Transverse colon (tissue), 4 donors: ENCODE results near the gene TEX12.
"Not testable (repeated sequence)": the region's sequence is repeated elsewhere in the genome, so short reads cannot be mapped to it uniquely, and the experiment has no call there.

Experiments
- EP300 ChIP-seq: sonication (generic); formaldehyde crosslinking; IDR thresholded peaks from one replicate; pipeline ENCODE4 v1.6.1; 2017; ENCODE audit warnings: antibody characterized with exemption, low read depth
- POLR2A ChIP-seq: fragments of 450-650 bp; IDR thresholded peaks from one replicate; pipeline ENCODE4 v1.6.1; 2016; ENCODE audit warnings: antibody characterized with exemption, mild to moderate bottlenecking, moderate library complexity
- POLR2AphosphoS5 ChIP-seq, 3 donors: sonication (generic); formaldehyde crosslinking; IDR thresholded peaks; one replicate each; pipeline ENCODE4 v1.6.1; 2016; ENCODE audit warnings: antibody characterized with exemption in 3 of 3
- TF ChIP-seq, protein P1 (sequence below), 5 experiments: fragments of 200-600 bp in 3 of 5; fragments of 450-650 bp in 2 of 5; sonication (generic) in 3 of 5; IDR thresholded peaks; 1 replicate in 2 of 5; 2 replicates in 3 of 5; pipeline ENCODE4 v1.5.1; 2016 to 2017; ENCODE audit warnings: antibody characterized with exemption in 5 of 5, inconsistent platforms in 3 of 5, mild to moderate bottlenecking in 2 of 5, moderate library complexity in 1 of 5

DNA sequence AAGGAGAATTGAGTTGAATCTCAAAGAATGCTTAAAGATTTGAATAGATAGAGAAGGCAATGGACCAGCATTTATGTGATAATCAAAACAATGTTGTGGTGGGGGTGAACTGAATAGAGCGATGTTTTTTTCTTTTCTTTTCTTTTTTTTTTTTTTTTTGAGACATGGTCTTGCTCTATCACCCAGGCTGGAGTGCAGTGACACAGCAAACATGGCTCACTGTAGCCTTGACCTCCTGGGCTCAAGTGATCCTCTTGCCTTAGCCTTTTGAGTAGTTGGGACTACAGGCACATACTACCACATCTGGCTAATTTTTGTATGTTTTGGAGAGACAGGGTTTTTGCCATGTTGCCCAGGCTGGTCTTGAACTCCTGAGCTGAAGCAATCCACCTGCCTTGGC lies 5.0 kb upstream of the TEX12 start:
- TF ChIP-seq POLR2A; EP300; POLR2AphosphoS5 (IDR thresholded peaks at IDR 0.05): not testable (repeated sequence)
- TF ChIP-seq, protein P1, sequence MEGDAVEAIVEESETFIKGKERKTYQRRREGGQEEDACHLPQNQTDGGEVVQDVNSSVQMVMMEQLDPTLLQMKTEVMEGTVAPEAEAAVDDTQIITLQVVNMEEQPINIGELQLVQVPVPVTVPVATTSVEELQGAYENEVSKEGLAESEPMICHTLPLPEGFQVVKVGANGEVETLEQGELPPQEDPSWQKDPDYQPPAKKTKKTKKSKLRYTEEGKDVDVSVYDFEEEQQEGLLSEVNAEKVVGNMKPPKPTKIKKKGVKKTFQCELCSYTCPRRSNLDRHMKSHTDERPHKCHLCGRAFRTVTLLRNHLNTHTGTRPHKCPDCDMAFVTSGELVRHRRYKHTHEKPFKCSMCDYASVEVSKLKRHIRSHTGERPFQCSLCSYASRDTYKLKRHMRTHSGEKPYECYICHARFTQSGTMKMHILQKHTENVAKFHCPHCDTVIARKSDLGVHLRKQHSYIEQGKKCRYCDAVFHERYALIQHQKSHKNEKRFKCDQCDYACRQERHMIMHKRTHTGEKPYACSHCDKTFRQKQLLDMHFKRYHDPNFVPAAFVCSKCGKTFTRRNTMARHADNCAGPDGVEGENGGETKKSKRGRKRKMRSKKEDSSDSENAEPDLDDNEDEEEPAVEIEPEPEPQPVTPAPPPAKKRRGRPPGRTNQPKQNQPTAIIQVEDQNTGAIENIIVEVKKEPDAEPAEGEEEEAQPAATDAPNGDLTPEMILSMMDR (IDR thresholded peaks at IDR 0.05), result not testable (repeated sequence)
